CD8-positive, alpha-beta memory T cell (primary cell): Measurements from ENCODE around the gene TRMT61A. TPM values are rescaled to one million over a fixed set of nuclear protein-coding genes. Genes with fewer than 3 reads are reported as not detected.

Experiments
- CTCF ChIA-PET: fragments of 350-600 bp; sonication (Branson Sonifier 250); formaldehyde crosslinking; loops from one replicate; lab custom pipeline; 2021; ENCODE audit warnings: antibody characterized with exemption; lab: Charles Lee
- POLR2A ChIA-PET: fragments of 350-600 bp; sonication (Branson Sonifier 250); formaldehyde crosslinking; loops from one replicate; lab custom pipeline; 2021; ENCODE audit warnings: antibody characterized with exemption; lab: Charles Lee
- DNase-seq, 5 donors: peaks; one replicate each; pipeline versions ENCODE4 v3.0.0 to v3.0.0-alpha.2; 2020 to 2022; ENCODE audit warnings: mixed read lengths in 1 of 5
- H3K27ac ChIP-seq: one replicate; pipeline ENCODE4 v1.7.0; 2013; ENCODE audit warnings: low read depth, mild to moderate bottlenecking, low read length, moderate library complexity
- H3K27me3 ChIP-seq: 2 replicates; pipeline ENCODE4 v1.7.0; 2013; ENCODE audit warnings: low read length, mild to moderate bottlenecking; ENCODE audit not compliant: insufficient read depth, poor library complexity, severe bottlenecking
- H3K36me3 ChIP-seq: 2 replicates; pipeline ENCODE4 v1.7.0; 2013; ENCODE audit warnings: mild to moderate bottlenecking, low read length, moderate library complexity; ENCODE audit not compliant: insufficient read depth
- H3K4me1 ChIP-seq: 2 replicates; pipeline ENCODE4 v1.7.0; 2013; ENCODE audit warnings: mild to moderate bottlenecking, low read length, moderate library complexity; ENCODE audit not compliant: insufficient read depth
- H3K4me3 ChIP-seq: 2 replicates; pipeline ENCODE4 v1.7.0; 2013; ENCODE audit warnings: mild to moderate bottlenecking, low read length
- H3K9me3 ChIP-seq: 2 replicates; pipeline ENCODE4 v1.7.0; 2013; ENCODE audit warnings: mild to moderate bottlenecking, low read length
- H3K27ac Mint-ChIP-seq, 8 donors: one replicate each; pipeline ENCODE4 v1.8.0; 2020 to 2021; ENCODE audit warnings: mixed read lengths in 8 of 8, mild to moderate bottlenecking in 6 of 8, inconsistent platforms in 3 of 8, moderate library complexity in 3 of 8
- H3K27me3 Mint-ChIP-seq, 2 donors: one replicate each; pipeline ENCODE4 v1.8.0; 2020 to 2021; ENCODE audit warnings: mixed read lengths in 2 of 2, mild to moderate bottlenecking in 1 of 2, moderate library complexity in 1 of 2
- H3K36me3 Mint-ChIP-seq, 3 donors: one replicate each; pipeline ENCODE4 v1.8.0; 2020 to 2021; ENCODE audit warnings: mixed read lengths in 3 of 3, inconsistent platforms in 1 of 3, mild to moderate bottlenecking in 1 of 3
- H3K4me1 Mint-ChIP-seq, 3 donors: one replicate each; pipeline ENCODE4 v1.8.0; 2020 to 2021; ENCODE audit warnings: mixed read lengths in 3 of 3, inconsistent platforms in 1 of 3, mild to moderate bottlenecking in 1 of 3
- H3K4me3 Mint-ChIP-seq, 7 donors: one replicate each; pipeline ENCODE4 v1.8.0; 2020 to 2021; ENCODE audit warnings: mixed read lengths in 7 of 7, mild to moderate bottlenecking in 6 of 7, moderate library complexity in 4 of 7, inconsistent platforms in 2 of 7
- H3K9me3 Mint-ChIP-seq, 5 donors: one replicate each; pipeline ENCODE4 v1.8.0; 2020 to 2022; ENCODE audit warnings: mixed read lengths in 5 of 5, mild to moderate bottlenecking in 3 of 5, moderate library complexity in 2 of 5, inconsistent platforms in 1 of 5
- polyA plus RNA-seq: library from polyadenylated mRNA; unstranded; fragments of 300-500 nt; fragmentation: Illumina TruSeq; gene quantifications from one replicate; pipeline ENCODE4 v1.2.3, GENCODE V29; 2021
- total RNA-seq, 2 experiments: library from RNA; stranded (reverse); gene quantifications; one replicate each; pipeline ENCODE4 v1.2.3, GENCODE V29; 2021

TRMT61A gene
- total and polyA plus RNA-seq, 3 experiments from 2014 or later, result 8.2 to 29.5 (median 28.4) TPM

DNA sequence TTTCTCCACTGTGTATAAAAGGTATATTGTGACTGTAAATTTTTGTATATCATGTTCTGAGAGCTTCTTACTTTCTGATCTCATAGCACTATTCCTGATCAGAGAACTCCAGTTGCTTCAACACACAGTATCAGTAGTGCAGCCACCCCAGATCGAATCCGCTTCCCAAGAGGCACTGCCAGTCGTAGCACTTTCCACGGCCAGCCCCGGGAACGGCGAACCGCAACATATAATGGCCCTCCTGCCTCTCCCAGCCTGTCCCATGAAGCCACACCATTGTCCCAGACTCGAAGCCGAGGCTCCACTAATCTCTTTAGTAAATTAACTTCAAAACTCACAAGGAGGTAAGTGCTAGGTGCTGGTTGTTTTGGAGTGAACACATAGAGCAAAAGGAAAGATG lies 37.3 kb upstream of the TRMT61A start:
- Histone ChIP-seq H3K9me3 (no peaks in the 10 kb centered on the region), H3K27ac (no peak overlapping the region), H3K36me3 (peaks cover 29% of the 10 kb centered on the region), H3K27me3 (no peaks in the 10 kb centered on the region), H3K4me3 (no peak overlapping the region), H3K4me1 (no peaks in the 10 kb centered on the region)
- no peak overlapping the region for H3K27ac Mint-ChIP-seq
- no peak for DNase-seq
- no peaks in the 10 kb centered on the region for H3K4me1 Mint-ChIP-seq
- ChIA-PET CTCF (interaction anchor here (1.2 kb wide), 1 partner anchor 12 kb away, joined by 3 read pairs; no protein-coding TSS in a partner anchor), POLR2A (no interaction called here)
- peaks cover 0 to 71% (median 15%) of the 10 kb centered on the region in 3 donors for H3K36me3 Mint-ChIP-seq
- peaks cover 0 to 3% of the 10 kb centered on the region in 2 donors for H3K27me3 Mint-ChIP-seq
- H3K4me3 Mint-ChIP-seq, result no peak overlapping the region
- no peaks in the 10 kb centered on the region for H3K9me3 Mint-ChIP-seq

DNA sequence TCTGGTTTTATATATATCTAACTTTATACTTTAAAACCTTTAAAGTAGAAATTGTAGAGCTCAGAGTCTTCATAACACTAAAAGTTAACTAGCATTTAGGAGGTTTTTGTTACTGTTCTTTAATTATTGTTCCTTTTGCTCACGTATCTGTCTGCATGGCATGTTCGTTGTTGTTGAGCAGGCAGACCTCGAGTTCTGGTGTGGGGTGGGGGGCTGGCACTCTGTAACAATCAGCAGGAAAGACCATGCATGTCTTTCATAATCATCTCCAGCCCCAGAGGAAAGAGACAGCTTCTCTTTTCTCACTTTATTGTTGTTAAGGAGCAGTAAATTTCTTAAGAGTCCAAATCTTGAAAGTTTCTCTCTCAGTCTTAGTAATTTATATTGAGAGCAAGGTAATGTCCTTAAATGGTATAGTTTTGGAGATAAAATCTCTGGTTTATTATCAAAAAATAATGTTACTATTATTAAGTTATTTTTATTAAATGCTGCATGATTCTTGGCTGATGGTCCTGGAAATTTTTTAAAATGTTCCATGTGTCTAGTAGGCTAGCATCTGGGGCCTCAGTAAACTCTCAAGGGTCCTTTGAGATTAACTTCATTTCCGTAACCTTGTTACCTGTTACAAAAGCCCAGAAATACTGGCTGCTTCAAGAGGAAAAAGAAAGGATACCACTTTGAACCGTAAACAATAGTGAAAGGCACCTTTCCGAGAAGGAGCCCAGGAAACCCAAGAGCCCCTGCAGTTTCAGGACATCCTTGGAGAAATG lies 36.7 kb upstream of the TRMT61A start:
- ChIA-PET POLR2A (no interaction called here), CTCF (interaction anchor here (1.0 to 1.2 kb wide), 2 partner anchors 8 to 13 kb away, joined by 3 read pairs; no protein-coding TSS in a partner anchor)
- Mint-ChIP-seq H3K4me3 (no peak overlapping the region), H3K4me1 (no peaks in the 10 kb centered on the region), H3K27me3 (peaks cover 0 to 2% of the 10 kb centered on the region in 2 donors), H3K9me3 (no peaks in the 10 kb centered on the region), H3K36me3 (peaks cover 0 to 73% (median 14%) of the 10 kb centered on the region in 3 donors), H3K27ac (peak overlapping the region in 1 of 8 donors; percentile 58)
- no peak overlapping the region for H3K27ac ChIP-seq
- peaks cover 33% of the 10 kb centered on the region for H3K36me3 ChIP-seq
- no peaks in the 10 kb centered on the region for H3K27me3 ChIP-seq
- no peaks in the 10 kb centered on the region for H3K9me3 ChIP-seq
- no peak overlapping the region for H3K4me3 ChIP-seq
- no peaks in the 10 kb centered on the region for H3K4me1 ChIP-seq
- no peak for DNase-seq

DNA sequence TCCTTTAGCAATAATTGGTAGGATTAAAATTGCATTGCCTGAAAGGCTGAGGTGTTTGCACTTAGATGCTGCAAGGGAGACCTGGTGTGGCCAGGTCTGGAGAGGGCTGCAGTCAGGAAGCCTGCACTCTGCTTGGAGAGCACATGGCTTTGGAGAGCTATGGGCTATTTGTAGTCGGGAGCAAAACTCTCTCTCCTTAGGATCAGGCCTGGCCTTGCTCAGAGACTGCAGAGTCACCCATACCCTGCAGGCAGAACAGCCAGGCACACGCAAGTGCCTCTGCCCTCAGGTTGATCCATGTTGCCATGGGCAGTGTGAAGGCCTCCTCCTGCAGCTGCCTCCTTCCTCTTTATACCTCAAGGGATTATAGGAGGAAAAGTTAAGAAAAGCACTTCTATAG lies 33.1 kb upstream of the TRMT61A start:
- no peaks in the 10 kb centered on the region for H3K27me3 Mint-ChIP-seq
- ChIA-PET POLR2A (no interaction called here), CTCF (no interaction called here)
- H3K9me3 ChIP-seq, result no peaks in the 10 kb centered on the region
- H3K4me1 ChIP-seq, result peaks cover 4% of the 10 kb centered on the region
- peaks cover 8 to 11% (median 9%) of the 10 kb centered on the region in 3 donors for H3K4me1 Mint-ChIP-seq
- H3K27me3 ChIP-seq, result no peaks in the 10 kb centered on the region
- H3K27ac Mint-ChIP-seq, result peak overlapping the region in 1 of 8 donors; percentile 11
- no peak overlapping the region for H3K4me3 Mint-ChIP-seq
- H3K9me3 Mint-ChIP-seq, result no peaks in the 10 kb centered on the region
- no peak for DNase-seq
- H3K36me3 Mint-ChIP-seq, result peaks cover 0 to 62% (median 6%) of the 10 kb centered on the region in 3 donors
- H3K27ac ChIP-seq, result no peak overlapping the region
- no peak overlapping the region for H3K4me3 ChIP-seq
- H3K36me3 ChIP-seq, result peaks cover 28% of the 10 kb centered on the region

DNA sequence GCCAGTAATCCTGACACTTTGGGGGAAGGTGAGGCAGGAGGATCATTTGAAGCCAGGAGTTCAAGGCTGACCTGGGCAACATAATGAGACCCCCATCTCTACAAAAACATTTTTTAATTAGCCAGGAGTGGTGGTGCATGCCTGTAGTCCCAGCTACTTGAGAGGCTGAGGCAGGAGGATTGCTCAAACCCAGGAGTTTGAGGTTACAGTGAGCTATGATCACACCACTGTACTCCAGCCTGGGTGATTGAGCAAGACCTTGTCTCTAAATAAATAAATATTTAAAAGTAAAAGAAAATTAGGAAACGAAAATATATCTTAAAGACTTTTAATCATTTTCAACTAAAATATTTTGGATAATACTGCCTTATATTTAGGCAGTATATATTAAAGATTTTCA lies 32.2 kb upstream of the TRMT61A start:
- peaks cover 4% of the 10 kb centered on the region for H3K4me1 ChIP-seq
- Mint-ChIP-seq H3K36me3 (peaks cover 0 to 62% (median 5%) of the 10 kb centered on the region in 3 donors), H3K27ac (no peak overlapping the region), H3K4me3 (no peak overlapping the region), H3K4me1 (peaks cover 8 to 11% (median 9%) of the 10 kb centered on the region in 3 donors), H3K27me3 (no peaks in the 10 kb centered on the region), H3K9me3 (no peaks in the 10 kb centered on the region)
- H3K27me3 ChIP-seq, result no peaks in the 10 kb centered on the region
- no peak overlapping the region for H3K4me3 ChIP-seq
- ChIA-PET CTCF (no interaction called here), POLR2A (no interaction called here)
- no peaks in the 10 kb centered on the region for H3K9me3 ChIP-seq
- H3K36me3 ChIP-seq, result peaks cover 34% of the 10 kb centered on the region
- DNase-seq, result no peak
- no peak overlapping the region for H3K27ac ChIP-seq

DNA sequence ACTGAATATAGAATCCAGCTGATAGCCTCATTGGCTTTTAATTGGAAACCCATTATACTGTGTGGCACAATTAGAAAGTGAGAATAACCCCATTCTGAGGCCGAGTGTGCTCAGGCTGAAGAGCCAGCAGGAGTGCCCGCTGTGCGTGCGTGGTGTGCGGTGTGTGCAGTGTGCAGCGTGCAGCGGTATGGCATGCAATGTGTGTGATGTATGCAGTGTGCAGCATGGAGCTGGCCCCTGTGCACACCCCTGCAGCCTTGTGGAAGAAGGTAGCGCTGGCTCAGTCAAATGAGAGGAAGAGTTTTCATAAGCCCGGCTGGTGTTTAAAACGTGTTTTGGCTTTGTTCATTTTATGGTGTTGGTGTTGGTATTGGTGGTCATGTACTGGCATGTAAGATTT lies 29.3 kb upstream of the TRMT61A start:
- no peaks in the 10 kb centered on the region for H3K27me3 Mint-ChIP-seq
- H3K27me3 ChIP-seq, result no peaks in the 10 kb centered on the region
- H3K4me1 ChIP-seq, result peaks cover 4% of the 10 kb centered on the region
- no peaks in the 10 kb centered on the region for H3K9me3 Mint-ChIP-seq
- no peak overlapping the region for H3K4me3 ChIP-seq
- no peak overlapping the region for H3K4me3 Mint-ChIP-seq
- no peak overlapping the region for H3K27ac ChIP-seq
- H3K27ac Mint-ChIP-seq, result peak overlapping the region in 3 of 8 donors; percentile 30 to 83 (median 50)
- peaks cover 0 to 71% (median 14%) of the 10 kb centered on the region in 3 donors for H3K36me3 Mint-ChIP-seq
- peaks cover 48% of the 10 kb centered on the region for H3K36me3 ChIP-seq
- DNase-seq, result no peak
- ChIA-PET CTCF (interaction anchor here (1.0 to 1.6 kb wide), 6 partner anchors 10 to 47 kb away, joined by 3 to 7 read pairs (median 4); no protein-coding TSS in a partner anchor), POLR2A (no interaction called here)
- no peaks in the 10 kb centered on the region for H3K9me3 ChIP-seq
- H3K4me1 Mint-ChIP-seq, result peaks cover 8 to 11% (median 9%) of the 10 kb centered on the region in 3 donors

DNA sequence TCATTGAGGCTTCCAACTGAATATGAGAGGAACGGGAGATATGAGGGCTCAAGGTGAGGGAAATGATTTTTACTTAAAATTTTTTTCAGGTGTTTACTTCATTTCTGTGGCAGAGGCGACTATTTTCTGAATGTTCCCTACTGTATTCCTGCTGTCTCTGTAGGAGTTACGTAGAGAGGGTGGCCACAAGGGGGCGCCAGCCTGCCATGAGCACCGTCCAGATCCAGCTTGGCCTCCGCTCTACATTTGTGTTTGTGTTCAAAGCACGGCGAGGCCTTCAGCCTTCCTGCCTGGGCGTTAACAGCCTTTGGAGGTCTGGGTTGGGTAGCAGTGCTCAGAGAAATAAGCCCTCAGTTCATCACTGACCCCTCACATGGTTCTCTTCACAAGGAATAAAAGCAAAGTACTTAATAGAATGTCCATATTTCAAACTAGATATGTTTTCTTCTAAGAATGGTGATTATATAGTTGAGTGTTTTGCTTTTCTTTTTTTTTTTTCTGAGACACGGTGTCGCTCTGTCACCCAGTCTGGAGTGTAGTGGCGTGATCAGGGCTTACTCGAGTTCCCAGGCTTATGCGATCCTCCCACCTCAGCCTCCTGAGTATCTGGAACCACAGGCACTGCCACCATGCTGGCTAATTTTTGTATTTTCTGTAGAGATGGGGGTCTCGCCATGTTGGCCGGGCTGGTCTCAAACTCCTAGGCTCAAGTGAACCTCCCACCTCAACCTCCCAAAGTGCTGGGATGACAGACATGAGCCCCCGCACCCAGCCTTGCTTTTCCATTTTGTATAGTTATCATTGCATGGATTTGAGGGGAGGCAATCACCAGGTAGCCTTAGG lies 28.6 kb upstream of the TRMT61A start:
- peaks cover 4% of the 10 kb centered on the region for H3K4me1 ChIP-seq
- no peak overlapping the region for H3K4me3 Mint-ChIP-seq
- peaks cover 8 to 13% (median 9%) of the 10 kb centered on the region in 3 donors for H3K4me1 Mint-ChIP-seq
- no peaks in the 10 kb centered on the region for H3K27me3 Mint-ChIP-seq
- H3K9me3 Mint-ChIP-seq, result no peaks in the 10 kb centered on the region
- H3K27ac Mint-ChIP-seq, result peak overlapping the region in 3 of 8 donors; percentile 30 to 88 (median 83)
- ChIA-PET CTCF (interaction anchor here (1.0 to 5.9 kb wide), 6 partner anchors 10 to 47 kb away, joined by 3 to 20 read pairs (median 4); no protein-coding TSS in a partner anchor), POLR2A (interaction anchor here (0.9 kb wide), 1 partner anchor 30 kb away, joined by 3 read pairs; no protein-coding TSS in a partner anchor)
- no peak overlapping the region for H3K27ac ChIP-seq
- peaks cover 0 to 72% (median 16%) of the 10 kb centered on the region in 3 donors for H3K36me3 Mint-ChIP-seq
- DNase-seq, result peak; percentile 64 to 80 (median 73)
- no peaks in the 10 kb centered on the region for H3K27me3 ChIP-seq
- no peak overlapping the region for H3K4me3 ChIP-seq
- H3K9me3 ChIP-seq, result no peaks in the 10 kb centered on the region
- H3K36me3 ChIP-seq, result peaks cover 52% of the 10 kb centered on the region

DNA sequence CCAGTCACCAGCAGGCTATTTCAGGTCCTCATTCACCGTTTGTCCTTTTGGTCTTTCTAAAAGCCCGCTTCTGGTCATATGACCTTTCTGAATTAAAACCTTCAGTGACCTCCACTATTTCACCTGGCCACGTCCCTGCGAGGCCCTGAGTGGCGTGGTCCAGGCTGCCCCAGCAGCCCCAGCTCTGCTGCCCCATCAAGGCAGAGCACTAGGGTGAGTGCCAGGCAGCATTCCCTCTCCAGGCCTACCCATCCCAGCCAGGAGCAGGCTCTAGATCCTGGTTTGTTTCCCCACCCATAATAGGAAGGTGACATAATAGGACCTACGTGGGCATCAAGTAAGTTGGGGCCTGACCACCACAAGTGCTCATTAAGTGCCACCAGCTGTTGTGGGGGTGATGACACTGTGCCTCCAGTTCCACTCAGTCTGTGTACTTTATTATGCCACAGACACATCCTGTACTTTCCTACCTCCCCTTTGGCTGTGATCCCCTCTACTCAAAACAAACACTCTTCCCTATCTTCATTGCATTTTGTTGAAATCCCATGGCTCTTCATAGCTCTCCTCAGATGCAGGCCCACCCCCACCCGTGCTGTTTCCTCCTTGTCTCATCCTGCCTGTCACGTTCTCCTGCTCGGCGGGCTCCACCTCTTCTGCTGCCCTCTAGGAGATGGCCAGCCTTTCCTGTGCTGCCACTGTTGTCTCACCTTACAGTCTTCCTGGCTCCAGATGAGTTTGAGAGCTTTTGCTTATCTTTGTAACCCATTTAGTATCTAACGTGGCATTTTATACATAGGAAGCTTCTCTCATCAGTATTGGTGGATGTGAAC lies 27.7 kb upstream of the TRMT61A start:
- no peaks in the 10 kb centered on the region for H3K9me3 Mint-ChIP-seq
- POLR2A ChIA-PET, result interaction anchor here (0.9 kb wide), 1 partner anchor 29 kb away, joined by 3 read pairs; no protein-coding TSS in a partner anchor
- no peak for DNase-seq
- H3K4me1 Mint-ChIP-seq, result peaks cover 8 to 14% (median 9%) of the 10 kb centered on the region in 3 donors
- CTCF ChIA-PET, result interaction anchor here (5.9 kb wide), 1 partner anchor 17 kb away, joined by 20 read pairs; no protein-coding TSS in a partner anchor
- Histone ChIP-seq H3K27ac (no peak overlapping the region), H3K36me3 (peaks cover 47% of the 10 kb centered on the region), H3K4me1 (peaks cover 4% of the 10 kb centered on the region), H3K9me3 (no peaks in the 10 kb centered on the region), H3K27me3 (no peaks in the 10 kb centered on the region), H3K4me3 (no peak overlapping the region)
- H3K27me3 Mint-ChIP-seq, result no peaks in the 10 kb centered on the region
- H3K36me3 Mint-ChIP-seq, result peaks cover 0 to 69% (median 17%) of the 10 kb centered on the region in 3 donors
- no peak overlapping the region for H3K4me3 Mint-ChIP-seq
- H3K27ac Mint-ChIP-seq, result peak overlapping the region in 2 of 8 donors; percentile 28 to 82
